Panc1 (cell line): ENCODE results near the gene INAFM2. TPM values are rescaled to one million over a fixed set of nuclear protein-coding genes. Genes with fewer than 3 reads are reported as not detected.

Experiments used
- ATAC-seq: fragments of 200-7000 bp; cut with Tn5 transposase; 2 replicates; pipeline ENCODE4 v1.9.1; 2020; ENCODE audit warnings: mild to moderate bottlenecking, moderate library complexity
- BruUV-seq: library from RNA; stranded (reverse); fragments of 400-500 nt; replicated peaks from 2 replicates; lab custom pipeline; 2021; lab: Mats Ljungman, UMichigan
- CTCF ChIA-PET: fragments of 300-600 bp; sonication (Branson Sonifier 250); formaldehyde crosslinking; loops from one replicate; lab custom pipeline; 2022; ENCODE audit warnings: antibody characterized with exemption; lab: Charles Lee
- POLR2A ChIA-PET: fragments of 300-600 bp; sonication (Branson Sonifier 250); formaldehyde crosslinking; loops from one replicate; lab custom pipeline; 2022; ENCODE audit warnings: antibody characterized with exemption; lab: Charles Lee
- DNase-seq: peaks from one replicate; pipeline ENCODE4 v3.0.0-alpha.2; 2010; ENCODE audit warnings: low read depth, low spot score
- H3K27ac ChIP-seq: 2 replicates; pipeline ENCODE4 v1.5.1; 2011; ENCODE audit warnings: mild to moderate bottlenecking, low read length, inconsistent platforms
- H3K27me3 ChIP-seq: fragments of 200-500 bp; sonication (Bioruptor generic); 2 replicates; pipeline ENCODE4 v1.6.0; 2014; ENCODE audit warnings: low read length, inconsistent platforms; ENCODE audit not compliant: control insufficient read depth, insufficient read depth
- H3K36me3 ChIP-seq: fragments of 200-500 bp; sonication (Bioruptor generic); 2 replicates; pipeline ENCODE4 v1.5.1; 2014; ENCODE audit warnings: inconsistent platforms, mild to moderate bottlenecking, low read length, moderate library complexity; ENCODE audit not compliant: control insufficient read depth, insufficient read depth
- H3K4me1 ChIP-seq: 2 replicates; pipeline ENCODE4 v1.5.1; 2011; ENCODE audit warnings: inconsistent platforms, mild to moderate bottlenecking, low read length, moderate library complexity; ENCODE audit not compliant: control insufficient read depth, insufficient read depth
- H3K4me3 ChIP-seq, 2 experiments: 2 replicates each; pipeline ENCODE4 v1.5.1; 2011 to 2012; ENCODE audit warnings: low read depth in 2 of 2, low read length in 2 of 2, mild to moderate bottlenecking in 2 of 2, inconsistent platforms in 1 of 2, moderate library complexity in 1 of 2
- H3K9me3 ChIP-seq: fragments of 200-500 bp; sonication (Bioruptor generic); 2 replicates; pipeline ENCODE4 v1.5.1; 2014; ENCODE audit warnings: low read depth, mild to moderate bottlenecking, inconsistent platforms, low read length, moderate library complexity; ENCODE audit not compliant: control insufficient read depth, insufficient read depth
- CTCF ChIP-seq: fragments of 450-650 bp; IDR thresholded peaks from 2 replicates; pipeline ENCODE4 v1.5.1; 2017; ENCODE audit warnings: mild to moderate bottlenecking
- POLR2AphosphoS5 ChIP-seq: IDR thresholded peaks from 2 replicates; pipeline ENCODE4 v1.6.1; 2012; ENCODE audit warnings: mild to moderate bottlenecking, low read depth, low read length, moderate library complexity
- REST ChIP-seq, 2 experiments: IDR thresholded peaks; 2 replicates each; pipeline ENCODE4 v1.6.1; 2011 to 2012; ENCODE audit warnings: low read depth in 2 of 2, control low read depth in 1 of 2, low read length in 1 of 2, mild to moderate bottlenecking in 1 of 2, moderate library complexity in 1 of 2; ENCODE audit not compliant: insufficient read depth in 1 of 2
- SIN3A ChIP-seq: IDR thresholded peaks from 2 replicates; pipeline ENCODE4 v1.6.1; 2012; ENCODE audit warnings: low read depth, mild to moderate bottlenecking, low read length, moderate library complexity, borderline replicate concordance; ENCODE audit not compliant: insufficient read depth
- TCF7L2 ChIP-seq: IDR thresholded peaks from 2 replicates; pipeline ENCODE4 v1.6.1; 2011; ENCODE audit warnings: mild to moderate bottlenecking, low read depth, low read length, inconsistent platforms
- in situ Hi-C: cut with HindIII; loops from 2 replicates; pipeline ENCODE4 v1.10.0; 2016; ENCODE audit warnings: low sequenced_read_pairs, low pct_unique_long_range_greater_than_20kb
- intact Hi-C: fragments of 100-400 bp; cut with micrococcal nuclease; formaldehyde crosslinking; loops from one replicate; pipeline ENCODE4 v1.10.0; 2022; ENCODE audit not compliant: unreplicated experiment
- total RNA-seq: library from RNA; stranded (reverse); gene quantifications from one replicate; pipeline ENCODE4 v1.2.1, GENCODE V29; 2021; ENCODE audit not compliant: unreplicated experiment

Gene INAFM2
- total RNA-seq, 1 experiment from 2014 or later = 10.4 TPM

GRCh38 chr15:40298216-40298935 lies 25.1 kb upstream of the INAFM2 start:
- DNase-seq = no peak
- H3K36me3 ChIP-seq = no peaks in the 10 kb centered on the region
- no TSS peak for BruUV-seq
- POLR2A ChIA-PET = no interaction called here
- no peak overlapping the region for H3K4me3 ChIP-seq
- H3K27me3 ChIP-seq = no peaks in the 10 kb centered on the region
- CTCF ChIA-PET = no interaction called here
- intact Hi-C loops = no loop called here
- no peak for TF ChIP-seq SIN3A
- TF ChIP-seq TCF7L2 = no peak
- TF ChIP-seq REST (IDR thresholded peaks at IDR 0.05; ENCODE audit: insufficient read depth in 1 of 2, low read depth in 2 of 2, low read length in 1 of 2) = no peak
- TF ChIP-seq CTCF = no peak
- TF ChIP-seq POLR2AphosphoS5 = no peak
- no peak overlapping the region for H3K27ac ChIP-seq
- in situ Hi-C loops = no loop called here
- no peaks in the 10 kb centered on the region for H3K4me1 ChIP-seq
- no peak for ATAC-seq
- peaks cover 6% of the 10 kb centered on the region; the same call in 1 of the 2 replicates for H3K9me3 ChIP-seq

GRCh38 chr15:40300367-40300766 lies 23.1 kb upstream of the INAFM2 start:
- ChIA-PET CTCF (no interaction called here), POLR2A (no interaction called here)
- H3K4me1 ChIP-seq = no peaks in the 10 kb centered on the region
- H3K4me3 ChIP-seq = no peak overlapping the region
- no peaks in the 10 kb centered on the region for H3K27me3 ChIP-seq
- H3K9me3 ChIP-seq = peaks cover 6% of the 10 kb centered on the region; the same call in 1 of the 2 replicates
- ATAC-seq (no peak), DNase-seq (no peak)
- intact Hi-C loops = no loop called here
- no TSS peak for BruUV-seq
- in situ Hi-C loops = no loop called here
- no peaks in the 10 kb centered on the region for H3K36me3 ChIP-seq
- no peak overlapping the region for H3K27ac ChIP-seq
- TF ChIP-seq POLR2AphosphoS5 (no peak), CTCF (no peak), REST (IDR thresholded peaks at IDR 0.05; ENCODE audit: insufficient read depth in 1 of 2, low read depth in 2 of 2, low read length in 1 of 2) (no peak), TCF7L2 (no peak)
